ENCODE measurements around the gene COL6A1.
"Not testable (repeated sequence)": the region's sequence is repeated elsewhere in the genome, so short reads cannot be mapped to it uniquely, and the experiment has no call there.

The COL6A1 gene

GRCh38 chr21:45996311-45997204 lies 15.0 kb downstream of the COL6A1 start:
- no peak for DNase-seq

- DNase-seq: no peak
Measured at GRCh38 chr21:45997205-45997494, 15.6 kb downstream of the COL6A1 start.

- DNase-seq: no peak
Measured at GRCh38 chr21:45997495-45998275, 16.1 kb downstream of the COL6A1 start.

GRCh38 chr21:45998276-45998701 lies 16.7 kb downstream of the COL6A1 start:
- no peak for DNase-seq

GRCh38 chr21:45998871-45999580 lies 17.5 kb downstream of the COL6A1 start:
- DNase-seq: no peak

- DNase-seq: no peak
Measured at GRCh38 chr21:45999581-46000181, 18.1 kb downstream of the COL6A1 start.

GRCh38 chr21:46000182-46000730 lies 18.7 kb downstream of the COL6A1 start:
- DNase-seq: no peak

- DNase-seq: no peak
Measured at GRCh38 chr21:46000731-46001641, 19.4 kb downstream of the COL6A1 start.

GRCh38 chr21:46001821-46002681 lies 20.5 kb downstream of the COL6A1 start:
- DNase-seq: no peak

GRCh38 chr21:46002841-46003574 lies 21.4 kb downstream of the COL6A1 start:
- DNase-seq: no peak

- DNase-seq: no peak
Measured at GRCh38 chr21:46003575-46004007, 22.0 kb downstream of the COL6A1 start.

- DNase-seq: no peak
Measured at GRCh38 chr21:46004168-46004861, 22.7 kb downstream of the COL6A1 start.

GRCh38 chr21:46005081-46005480 lies 23.5 kb downstream of the COL6A1 start:
- DNase-seq: no peak

GRCh38 chr21:46005481-46005881 lies 23.9 kb downstream of the COL6A1 start:
- no peak for DNase-seq

GRCh38 chr21:46005894-46006546 lies 24.4 kb downstream of the COL6A1 start:
- not testable (repeated sequence) for DNase-seq

- no peak for DNase-seq
Measured at GRCh38 chr21:46006547-46007491, 25.2 kb downstream of the COL6A1 start.

- no peak for DNase-seq
Measured at GRCh38 chr21:46007492-46007868, 25.9 kb downstream of the COL6A1 start.

Measured in hippocampal formation (tissue), 2 donors.